Smooth muscle cell (in vitro differentiated cells): ENCODE results near the gene TOMM40L. TPM values are rescaled to one million over a fixed set of nuclear protein-coding genes. Genes with fewer than 3 reads are reported as not detected.

ENCODE experiments used
- DNase-seq: peaks from one replicate; lab custom pipeline; 2025; ENCODE audit not compliant: unreplicated experiment; lab: John Stamatoyannopoulos, UW
- H2AFZ ChIP-seq: fragments of 200-600 bp; sonication (generic); 2 replicates; pipeline ENCODE4 v1.6.0; 2016; ENCODE audit warnings: antibody characterized with exemption, low read depth, mild to moderate bottlenecking
- H3F3A ChIP-seq: fragments of 200-600 bp; sonication (generic); 2 replicates; pipeline ENCODE4 v1.6.0; 2017; ENCODE audit warnings: antibody characterized with exemption, low read depth
- H3K27ac ChIP-seq: fragments of 200-600 bp; sonication (generic); 2 replicates; pipeline ENCODE4 v1.5.1; 2016; ENCODE audit warnings: low read depth, mild to moderate bottlenecking
- H3K27me3 ChIP-seq: fragments of 200-600 bp; sonication (generic); 2 replicates; pipeline ENCODE4 v1.6.1; 2016; ENCODE audit warnings: low read depth, mild to moderate bottlenecking
- H3K36me3 ChIP-seq: fragments of 200-600 bp; sonication (generic); 2 replicates; pipeline ENCODE4 v1.5.1; 2016; ENCODE audit warnings: low read depth
- H3K4me1 ChIP-seq: fragments of 200-600 bp; sonication (generic); 2 replicates; pipeline ENCODE4 v1.5.1; 2016; ENCODE audit warnings: low read depth
- H3K4me2 ChIP-seq: fragments of 200-600 bp; sonication (generic); 2 replicates; pipeline ENCODE4 v1.6.0; 2016; ENCODE audit warnings: mild to moderate bottlenecking
- H3K4me3 ChIP-seq: fragments of 200-600 bp; sonication (generic); 2 replicates; pipeline ENCODE4 v1.5.1; 2016; ENCODE audit warnings: mild to moderate bottlenecking
- H3K79me2 ChIP-seq: fragments of 200-600 bp; sonication (generic); 2 replicates; pipeline ENCODE4 v1.6.0; 2016; ENCODE audit warnings: low read depth, mild to moderate bottlenecking
- H3K9ac ChIP-seq: fragments of 200-600 bp; sonication (generic); 2 replicates; pipeline ENCODE4 v1.6.0; 2016; ENCODE audit warnings: low read depth
- H3K9me3 ChIP-seq: fragments of 200-600 bp; sonication (generic); replicated peaks from 2 replicates; pipeline ENCODE4 v1.5.1; 2016; ENCODE audit warnings: low read depth
- H4K20me1 ChIP-seq: fragments of 200-600 bp; sonication (generic); 2 replicates; pipeline ENCODE4 v1.6.0; 2016; ENCODE audit warnings: low read depth
- CTCF ChIP-seq: fragments of 200-600 bp; sonication (generic); IDR thresholded peaks from 2 replicates; pipeline ENCODE4 v1.5.1; 2017; ENCODE audit warnings: borderline replicate concordance, mild to moderate bottlenecking, antibody characterized with exemption; ENCODE audit not compliant: insufficient read depth, poor library complexity, severe bottlenecking
- WGBS: methylation state at CpG from one replicate; pipeline ENCODE4 v1.1.7; 2016; ENCODE audit warnings: low lambda C conversion rate; 5-methylcytosine and 5-hydroxymethylcytosine counted together
- polyA plus RNA-seq: library from polyadenylated mRNA; unstranded; fragments of >200 nt; fragmentation: Nextera tagmentation; extraction: Ambion mirVana; gene quantifications from 2 replicates; pipeline ENCODE4 v1.2.1, GENCODE V29; 2016
- total RNA-seq: library from RNA; depleted of rRNA; stranded (reverse); fragments of >200 nt; gene quantifications from 2 replicates; pipeline ENCODE4 v1.2.3, GENCODE V29; 2014

The TOMM40L gene
- total and polyA plus RNA-seq, 2 experiments from 2014 or later = 8.6 to 9.0 TPM

- H3K79me2 ChIP-seq = peaks cover 6% of the 10 kb centered on the region
- H3K4me2 ChIP-seq = no peak overlapping the region
- no peak overlapping the region for H3K4me3 ChIP-seq
- TF ChIP-seq CTCF = peak; percentile 78
- no peaks in the 10 kb centered on the region for H3K27me3 ChIP-seq
- H3K9me3 ChIP-seq = no peaks in the 10 kb centered on the region
- peaks cover 18% of the 10 kb centered on the region for H3K4me1 ChIP-seq
- H3K9ac ChIP-seq = no peak overlapping the region
- H4K20me1 ChIP-seq = no peaks in the 10 kb centered on the region
- H3K36me3 ChIP-seq = no peaks in the 10 kb centered on the region
- no peak for DNase-seq
- WGBS = 63% methylated on average over 13 of the region's 15 CpGs
- H3K27ac ChIP-seq = no peak overlapping the region
- peaks cover 7% of the 10 kb centered on the region for H3F3A ChIP-seq
- no peak overlapping the region for H2AFZ ChIP-seq
Measured at GRCh38 chr1:161192476-161193465, 33.1 kb upstream of the TOMM40L start.

GRCh38 chr1:161193561-161194235, 32.2 kb upstream of the TOMM40L start:
- Histone ChIP-seq H3K27ac (no peak overlapping the region), H3F3A (peaks cover 7% of the 10 kb centered on the region), H3K9ac (no peak overlapping the region), H2AFZ (no peak overlapping the region), H3K4me1 (peaks cover 23% of the 10 kb centered on the region), H3K79me2 (peaks cover 6% of the 10 kb centered on the region), H3K27me3 (no peaks in the 10 kb centered on the region), H3K4me2 (no peak overlapping the region), H4K20me1 (no peaks in the 10 kb centered on the region), H3K4me3 (no peak overlapping the region), H3K9me3 (no peaks in the 10 kb centered on the region), H3K36me3 (no peaks in the 10 kb centered on the region)
- DNase-seq = no peak
- no peak for TF ChIP-seq CTCF
- 97% methylated on average over 21 of the region's 21 CpGs for WGBS

- H3F3A ChIP-seq = peaks cover 7% of the 10 kb centered on the region
- no peak overlapping the region for H2AFZ ChIP-seq
- DNase-seq = no peak
- H3K9me3 ChIP-seq = no peaks in the 10 kb centered on the region
- H3K9ac ChIP-seq = no peak overlapping the region
- no peaks in the 10 kb centered on the region for H3K27me3 ChIP-seq
- no peak overlapping the region for H3K27ac ChIP-seq
- peaks cover 6% of the 10 kb centered on the region for H3K79me2 ChIP-seq
- 91% methylated on average over 4 of the region's 4 CpGs for WGBS
- H3K36me3 ChIP-seq = no peaks in the 10 kb centered on the region
- no peak for TF ChIP-seq CTCF
- H3K4me1 ChIP-seq = peaks cover 33% of the 10 kb centered on the region
- H3K4me3 ChIP-seq = no peak overlapping the region
- H4K20me1 ChIP-seq = no peaks in the 10 kb centered on the region
- H3K4me2 ChIP-seq = no peak overlapping the region
Measured at GRCh38 chr1:161195171-161195570, 30.7 kb upstream of the TOMM40L start.
